DMS53 (cell line): ENCODE results near the gene STAT6.

Experiments used
- DNase-seq: peaks from one replicate; lab custom pipeline; 2025; lab: John Stamatoyannopoulos, UW

Gene STAT6

GRCh38 chr12:57047981-57048380, 63.2 kb downstream of the STAT6 start:
- no peak for DNase-seq

- DNase-seq, result no peak
Measured at GRCh38 chr12:57046947-57047890, 63.9 kb downstream of the STAT6 start.

- DNase-seq, result no peak
Measured at GRCh38 chr12:57046086-57046791, 64.9 kb downstream of the STAT6 start.
